ENCODE data around the gene GALNTL6. TPM values are rescaled to one million over a fixed set of nuclear protein-coding genes. Genes with fewer than 3 reads are reported as not detected.

Gene GALNTL6
- total and polyA plus RNA-seq, 2 donors (not counting 1 experiment from before 2014, with no cell fraction given): not detected

- DNase-seq (ENCODE audit: low read depth in 2 of 2): peak in 1 of 2 donors; percentile 5
- no peaks in the 10 kb centered on the region for H3K79me2 ChIP-seq (ENCODE audit: control insufficient read depth, insufficient read depth, low read length)
- no peaks in the 10 kb centered on the region for H3K9me3 ChIP-seq (ENCODE audit: control insufficient read depth, insufficient read depth, low read depth, low read length)
- no peaks in the 10 kb centered on the region for H3K4me1 ChIP-seq (ENCODE audit: control insufficient read depth, extremely low read depth, insufficient read depth, low read length)
- no peak overlapping the region for H3K27ac ChIP-seq (ENCODE audit: insufficient read depth, low read length)
- no peak overlapping the region for H2AFZ ChIP-seq (ENCODE audit: low read length)
- no peak overlapping the region for H3K4me2 ChIP-seq (ENCODE audit: extremely low read depth, insufficient read depth, low read length)
- no peak for TF ChIP-seq CTCF (conservative IDR thresholded peaks at IDR 0.05 in 1 of 2, IDR thresholded peaks at IDR 0.05 in 1 of 2; ENCODE audit: low read depth in 1 of 2, low read length in 2 of 2)
- TF ChIP-seq EZH2 (IDR thresholded peaks at IDR 0.05; ENCODE audit: low read length, missing control alignments): no peak
- no peaks in the 10 kb centered on the region for H4K20me1 ChIP-seq (ENCODE audit: control insufficient read depth, extremely low read depth, insufficient read depth, low read length)
- H3K36me3 ChIP-seq (ENCODE audit: control insufficient read depth, insufficient read depth, low read length): no peaks in the 10 kb centered on the region
- no peak overlapping the region for H3K9ac ChIP-seq (ENCODE audit: insufficient read depth, low read length)
- H3K4me3 ChIP-seq (replicated peaks in 1 of 4; ENCODE audit: control extremely low read depth in 1 of 4, insufficient read depth in 1 of 4, low read depth in 3 of 4, low read length in 4 of 4): no peak overlapping the region
- no peaks in the 10 kb centered on the region for H3K27me3 ChIP-seq (ENCODE audit: control insufficient read depth, insufficient read depth, low read length)
These were observed 168.0 kb downstream of the GALNTL6 start for GRCh38 chr4:171981185-171981584.

GRCh38 chr4:171983935-171984805 lies 171.0 kb downstream of the GALNTL6 start:
- Histone ChIP-seq H4K20me1 (ENCODE audit: control insufficient read depth, extremely low read depth, insufficient read depth, low read length) (no peaks in the 10 kb centered on the region), H3K9ac (ENCODE audit: insufficient read depth, low read length) (no peak overlapping the region), H3K27me3 (ENCODE audit: control insufficient read depth, insufficient read depth, low read length) (no peaks in the 10 kb centered on the region), H3K9me3 (ENCODE audit: control insufficient read depth, insufficient read depth, low read depth, low read length) (no peaks in the 10 kb centered on the region), H2AFZ (ENCODE audit: low read length) (no peak overlapping the region), H3K79me2 (ENCODE audit: control insufficient read depth, insufficient read depth, low read length) (no peaks in the 10 kb centered on the region), H3K27ac (ENCODE audit: insufficient read depth, low read length) (no peak overlapping the region), H3K36me3 (ENCODE audit: control insufficient read depth, insufficient read depth, low read length) (no peaks in the 10 kb centered on the region), H3K4me1 (ENCODE audit: control insufficient read depth, extremely low read depth, insufficient read depth, low read length) (no peaks in the 10 kb centered on the region), H3K4me2 (ENCODE audit: extremely low read depth, insufficient read depth, low read length) (no peak overlapping the region), H3K4me3 (replicated peaks in 1 of 4; ENCODE audit: control extremely low read depth in 1 of 4, insufficient read depth in 1 of 4, low read depth in 3 of 4, low read length in 4 of 4) (no peak overlapping the region)
- TF ChIP-seq EZH2 (IDR thresholded peaks at IDR 0.05; ENCODE audit: low read length, missing control alignments) (no peak), CTCF (conservative IDR thresholded peaks at IDR 0.05 in 1 of 2, IDR thresholded peaks at IDR 0.05 in 1 of 2; ENCODE audit: low read depth in 1 of 2, low read length in 2 of 2) (no peak)
- DNase-seq (ENCODE audit: low read depth in 2 of 2): peak in 1 of 2 donors; percentile 2

GRCh38 chr4:171985129-171985528 lies 171.9 kb downstream of the GALNTL6 start:
- H3K36me3 ChIP-seq (ENCODE audit: control insufficient read depth, insufficient read depth, low read length): no peaks in the 10 kb centered on the region
- no peak overlapping the region for H3K27ac ChIP-seq (ENCODE audit: insufficient read depth, low read length)
- H3K4me3 ChIP-seq (replicated peaks in 1 of 4; ENCODE audit: control extremely low read depth in 1 of 4, insufficient read depth in 1 of 4, low read depth in 3 of 4, low read length in 4 of 4): no peak overlapping the region
- H3K79me2 ChIP-seq (ENCODE audit: control insufficient read depth, insufficient read depth, low read length): no peaks in the 10 kb centered on the region
- TF ChIP-seq CTCF (conservative IDR thresholded peaks at IDR 0.05 in 1 of 2, IDR thresholded peaks at IDR 0.05 in 1 of 2; ENCODE audit: low read depth in 1 of 2, low read length in 2 of 2) (no peak), EZH2 (IDR thresholded peaks at IDR 0.05; ENCODE audit: low read length, missing control alignments) (no peak)
- H3K9ac ChIP-seq (ENCODE audit: insufficient read depth, low read length): no peak overlapping the region
- H3K27me3 ChIP-seq (ENCODE audit: control insufficient read depth, insufficient read depth, low read length): no peaks in the 10 kb centered on the region
- H2AFZ ChIP-seq (ENCODE audit: low read length): no peak overlapping the region
- H4K20me1 ChIP-seq (ENCODE audit: control insufficient read depth, extremely low read depth, insufficient read depth, low read length): no peaks in the 10 kb centered on the region
- no peak overlapping the region for H3K4me2 ChIP-seq (ENCODE audit: extremely low read depth, insufficient read depth, low read length)
- H3K4me1 ChIP-seq (ENCODE audit: control insufficient read depth, extremely low read depth, insufficient read depth, low read length): no peaks in the 10 kb centered on the region
- H3K9me3 ChIP-seq (ENCODE audit: control insufficient read depth, insufficient read depth, low read depth, low read length): no peaks in the 10 kb centered on the region
- DNase-seq (ENCODE audit: low read depth in 2 of 2): no peak
